ENCODE results near the gene FCHSD2.
"Not testable (repeated sequence)": the region's sequence is repeated elsewhere in the genome, so short reads cannot be mapped to it uniquely, and the experiment has no call there.

The FCHSD2 gene

GRCh38 chr11:72871119-72871518, 271.0 kb downstream of the FCHSD2 start:
- no peak for DNase-seq (ENCODE audit: low read depth in 2 of 2)

- no peak for DNase-seq (ENCODE audit: low read depth in 2 of 2)
Observed at GRCh38 chr11:72869831-72870230, 272.3 kb downstream of the FCHSD2 start.

- no peak for DNase-seq (ENCODE audit: low read depth in 2 of 2)
Observed at GRCh38 chr11:72867970-72868369, 274.1 kb downstream of the FCHSD2 start.

- no peak for DNase-seq (ENCODE audit: low read depth in 2 of 2)
Observed at GRCh38 chr11:72864702-72865655, 277.1 kb downstream of the FCHSD2 start.

- no peak for DNase-seq (ENCODE audit: low read depth in 2 of 2)
Observed at GRCh38 chr11:72863916-72864315, 278.2 kb downstream of the FCHSD2 start.

GRCh38 chr11:72863091-72863490, 279.0 kb downstream of the FCHSD2 start:
- no peak for DNase-seq (ENCODE audit: low read depth in 2 of 2)

- no peak for DNase-seq (ENCODE audit: low read depth in 2 of 2)
Observed at GRCh38 chr11:72860592-72860991, 281.5 kb downstream of the FCHSD2 start.

- no peak for DNase-seq (ENCODE audit: low read depth in 2 of 2)
Observed at GRCh38 chr11:72860010-72860409, 282.1 kb downstream of the FCHSD2 start.

- no peak for DNase-seq (ENCODE audit: low read depth in 2 of 2)
Observed at GRCh38 chr11:72859126-72859525, 283.0 kb downstream of the FCHSD2 start.

- not testable (repeated sequence) for DNase-seq (ENCODE audit: low read depth in 2 of 2)
Observed at GRCh38 chr11:72858267-72858666, 283.9 kb downstream of the FCHSD2 start.

GRCh38 chr11:72856551-72857345, 285.4 kb downstream of the FCHSD2 start:
- DNase-seq (ENCODE audit: low read depth in 2 of 2) = no peak

- no peak for DNase-seq (ENCODE audit: low read depth in 2 of 2)
Observed at GRCh38 chr11:72856065-72856464, 286.1 kb downstream of the FCHSD2 start.

GRCh38 chr11:72851726-72852125, 290.4 kb downstream of the FCHSD2 start:
- no peak for DNase-seq (ENCODE audit: low read depth in 2 of 2)

- DNase-seq (ENCODE audit: low read depth in 2 of 2) = no peak
Observed at GRCh38 chr11:72850832-72851231, 291.3 kb downstream of the FCHSD2 start.

- DNase-seq (ENCODE audit: low read depth in 2 of 2) = no peak
Observed at GRCh38 chr11:72848846-72849466, 293.2 kb downstream of the FCHSD2 start.

- no peak for DNase-seq (ENCODE audit: low read depth in 2 of 2)
Observed at GRCh38 chr11:72844356-72844755, 297.8 kb downstream of the FCHSD2 start.

GRCh38 chr11:72842653-72843330, 299.3 kb downstream of the FCHSD2 start:
- no peak for DNase-seq (ENCODE audit: low read depth in 2 of 2)

- no peak for DNase-seq (ENCODE audit: low read depth in 2 of 2)
Observed at GRCh38 chr11:72842126-72842525, 300.0 kb downstream of the FCHSD2 start.

GRCh38 chr11:72841397-72841796, 300.7 kb downstream of the FCHSD2 start:
- no peak for DNase-seq (ENCODE audit: low read depth in 2 of 2)

- DNase-seq (ENCODE audit: low read depth in 2 of 2) = no peak
Observed at GRCh38 chr11:72840780-72841179, 301.3 kb downstream of the FCHSD2 start.

GRCh38 chr11:72838691-72839305, 303.3 kb downstream of the FCHSD2 start:
- DNase-seq (ENCODE audit: low read depth in 2 of 2) = no peak
